Calu3 (cell line): ENCODE measurements around the gene RSPH9. TPM values are rescaled to one million over a fixed set of nuclear protein-coding genes. Genes with fewer than 3 reads are reported as not detected.

Experiments
- BruUV-seq: library from RNA; stranded (reverse); fragments of 400-500 nt; replicated peaks from 2 replicates; lab custom pipeline; 2021; lab: Mats Ljungman, UMichigan
- CTCF ChIA-PET: fragments of 300-600 bp; sonication (Branson Sonifier 250); formaldehyde crosslinking; loops from one replicate; lab custom pipeline; 2022; ENCODE audit warnings: antibody characterized with exemption; lab: Charles Lee
- DNase-seq: peaks from one replicate; pipeline ENCODE4 v3.0.0; 2022
- H3K27ac Mint-ChIP-seq: one replicate; pipeline ENCODE4 v1.8.0; 2022; ENCODE audit warnings: mixed read lengths; ENCODE audit not compliant: unreplicated experiment
- H3K27me3 Mint-ChIP-seq: one replicate; pipeline ENCODE4 v1.8.0; 2022; ENCODE audit warnings: mixed read lengths; ENCODE audit not compliant: unreplicated experiment
- H3K36me3 Mint-ChIP-seq: one replicate; pipeline ENCODE4 v1.8.0; 2022; ENCODE audit warnings: mild to moderate bottlenecking, moderate library complexity, mixed read lengths; ENCODE audit not compliant: insufficient read depth, unreplicated experiment
- H3K4me1 Mint-ChIP-seq: one replicate; pipeline ENCODE4 v1.8.0; 2022; ENCODE audit warnings: mild to moderate bottlenecking, low read depth, mixed read lengths; ENCODE audit not compliant: unreplicated experiment
- H3K4me3 Mint-ChIP-seq: one replicate; pipeline ENCODE4 v1.8.0; 2022; ENCODE audit warnings: mild to moderate bottlenecking, low read depth, moderate library complexity, mixed read lengths; ENCODE audit not compliant: unreplicated experiment
- H3K9me3 Mint-ChIP-seq: one replicate; pipeline ENCODE4 v1.8.0; 2022; ENCODE audit warnings: low read depth, mixed read lengths; ENCODE audit not compliant: unreplicated experiment
- CTCF ChIP-seq: fragments of 200-600 bp; IDR thresholded peaks from one replicate; pipeline ENCODE4 v1.8.0; 2022; ENCODE audit warnings: antibody characterized with exemption; ENCODE audit not compliant: unreplicated experiment
- intact Hi-C: fragments of 100-400 bp; cut with micrococcal nuclease; formaldehyde crosslinking; loops from one replicate; pipeline ENCODE4 v1.10.0; 2022; ENCODE audit not compliant: unreplicated experiment
- total RNA-seq: library from RNA; stranded (reverse); gene quantifications from 2 replicates; pipeline ENCODE4 v1.2.3, GENCODE V29; 2022

RSPH9 gene
- total RNA-seq, 1 experiment from 2014 or later: 0.19 TPM

- intact Hi-C loops: loop anchor here (5.0 kb wide), 3 partner anchors 37 to 337 kb away; no protein-coding TSS in a partner anchor
- BruUV-seq: no TSS peak
- Mint-ChIP-seq H3K9me3 (no peaks in the 10 kb centered on the region), H3K4me1 (peaks cover 40% of the 10 kb centered on the region), H3K27me3 (no peaks in the 10 kb centered on the region), H3K27ac (no peak overlapping the region), H3K4me3 (no peak overlapping the region), H3K36me3 (peaks cover 38% of the 10 kb centered on the region)
- CTCF ChIA-PET: interaction anchor here (0.7 to 5.5 kb wide), 6 partner anchors 14 to 111 kb away, joined by 3 to 41 read pairs (median 5); partner anchors contain the start of gene MRPS18A
- DNase-seq: peak; percentile 30
- no peak for TF ChIP-seq CTCF
These were observed 20.5 kb downstream of the RSPH9 start for GRCh38 chr6:43665376-43665775.

GRCh38 chr6:43666196-43666920 is 21.5 kb downstream of the RSPH9 start:
- no TSS peak for BruUV-seq
- H3K9me3 Mint-ChIP-seq: no peaks in the 10 kb centered on the region
- no peak overlapping the region for H3K4me3 Mint-ChIP-seq
- intact Hi-C loops: loop anchor here (5.0 kb wide), 3 partner anchors 36 to 336 kb away; no protein-coding TSS in a partner anchor
- peak overlapping the region; percentile 80 for H3K27ac Mint-ChIP-seq
- peaks cover 48% of the 10 kb centered on the region for H3K36me3 Mint-ChIP-seq
- H3K27me3 Mint-ChIP-seq: no peaks in the 10 kb centered on the region
- no peak for DNase-seq
- TF ChIP-seq CTCF: no peak
- CTCF ChIA-PET: interaction anchor here (0.7 to 6.2 kb wide), 9 partner anchors 18 to 413 kb away, joined by 3 to 47 read pairs (median 8); partner anchors contain the start of genes GTPBP2, MRPS18A and VEGFA
- H3K4me1 Mint-ChIP-seq: peaks cover 40% of the 10 kb centered on the region

DNA sequence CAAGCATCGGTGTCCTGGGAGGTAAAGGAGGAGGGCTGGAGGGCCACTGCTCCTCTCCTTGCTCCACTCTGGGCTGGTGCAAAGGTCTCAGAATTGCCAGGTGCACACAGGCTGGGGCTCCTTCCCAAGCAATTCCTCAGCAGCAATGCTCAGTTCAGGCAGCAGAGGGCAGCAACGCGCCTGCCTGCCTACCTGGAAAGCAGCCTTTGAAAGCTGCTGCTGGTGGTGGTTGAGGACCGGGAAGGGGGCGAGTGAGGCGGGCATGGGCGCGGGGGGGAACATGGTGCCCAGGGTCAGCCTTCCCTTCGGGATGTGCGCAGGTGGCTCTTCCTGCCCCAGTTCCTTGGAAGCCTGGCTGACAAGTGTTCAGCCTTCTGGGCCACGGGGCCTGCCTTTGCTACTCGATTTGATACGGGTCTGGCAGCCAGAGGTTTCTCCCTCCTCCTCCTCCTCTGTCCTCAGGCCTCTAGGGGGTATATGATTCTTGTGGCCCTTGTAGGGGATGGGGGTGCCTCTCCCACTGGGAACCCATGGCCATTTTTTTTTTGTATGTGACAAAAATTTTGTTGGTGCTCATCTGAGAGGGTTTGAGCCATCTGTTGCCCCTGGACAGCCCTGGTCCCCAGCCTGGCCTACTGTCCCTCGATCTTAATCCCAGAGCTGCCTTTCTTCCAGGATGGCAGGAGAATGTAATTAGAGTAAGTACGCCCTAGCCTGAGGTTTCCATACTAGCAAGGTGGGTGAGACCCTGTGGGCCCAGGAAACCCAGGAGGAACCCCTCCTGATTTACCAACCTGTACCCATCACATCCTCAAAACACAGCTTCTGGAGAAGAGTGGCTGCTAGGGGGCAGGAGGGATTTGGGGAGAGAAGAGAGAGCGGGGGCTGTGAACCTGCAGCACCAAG is 22.7 kb downstream of the RSPH9 start:
- BruUV-seq: TSS peak; percentile 22
- Mint-ChIP-seq H3K27ac (peak overlapping the region; percentile 80), H3K4me1 (peaks cover 40% of the 10 kb centered on the region), H3K27me3 (no peaks in the 10 kb centered on the region), H3K36me3 (peaks cover 59% of the 10 kb centered on the region), H3K9me3 (no peaks in the 10 kb centered on the region), H3K4me3 (peak overlapping the region; percentile 43)
- TF ChIP-seq CTCF: peak; percentile 98
- CTCF ChIA-PET: interaction anchor here (0.6 to 6.2 kb wide), 23 partner anchors 19 to 1902 kb away, joined by 3 to 47 read pairs (median 5); partner anchors contain the start of genes GTPBP2, MRPS18A and VEGFA
- peak; percentile 94 for DNase-seq
- intact Hi-C loops: loop anchor here (1.0 to 5.0 kb wide), 6 partner anchors 35 to 412 kb away; no protein-coding TSS in a partner anchor
